Natural killer cell (primary cell): ENCODE data around the gene PRAMEF15. TPM values are rescaled to one million over a fixed set of nuclear protein-coding genes. Genes with fewer than 3 reads are reported as not detected.
"Not testable (repeated sequence)": the region's sequence is repeated elsewhere in the genome, so short reads cannot be mapped to it uniquely, and the experiment has no call there.

Experiments used
- ATAC-seq, 3 donors: fragments of 150-1000 bp in 2 of 3; fragments of 200-7000 bp in 1 of 3; cut with Tn5 transposase; 1 replicate in 1 of 3; 2 replicates in 2 of 3; pipeline ENCODE4 v1.10.0; 2021; ENCODE audit warnings: mild to moderate bottlenecking in 2 of 3, moderate library complexity in 2 of 3
- DNase-seq, 2 donors: peaks; one replicate each; pipeline versions ENCODE4 v3.0.0 to v3.0.0-alpha.2; 2013 to 2021; ENCODE audit warnings: mixed read lengths in 1 of 2
- H3K27ac ChIP-seq: one replicate; pipeline ENCODE4 v1.5.1; 2013; ENCODE audit warnings: mild to moderate bottlenecking, low read length
- H3K27me3 ChIP-seq: one replicate; pipeline ENCODE4 v1.6.1; 2013; ENCODE audit warnings: low read length; ENCODE audit not compliant: control insufficient read depth, insufficient read depth
- H3K36me3 ChIP-seq: one replicate; pipeline ENCODE4 v1.6.1; 2013; ENCODE audit warnings: low read length; ENCODE audit not compliant: control insufficient read depth, insufficient read depth
- H3K4me1 ChIP-seq: one replicate; pipeline ENCODE4 v1.6.1; 2013; ENCODE audit warnings: low read length; ENCODE audit not compliant: control insufficient read depth, insufficient read depth
- H3K4me3 ChIP-seq: one replicate; pipeline ENCODE4 v1.5.1; 2013; ENCODE audit warnings: low read length
- H3K9me3 ChIP-seq: one replicate; pipeline ENCODE4 v1.6.1; 2013; ENCODE audit warnings: low read length; ENCODE audit not compliant: control insufficient read depth, insufficient read depth
- H3K27ac Mint-ChIP-seq, 2 donors: one replicate each; pipeline ENCODE4 v1.8.0; 2022; ENCODE audit warnings: mild to moderate bottlenecking in 2 of 2, mixed read lengths in 2 of 2, moderate library complexity in 1 of 2
- H3K27me3 Mint-ChIP-seq, 2 donors: one replicate each; pipeline ENCODE4 v1.8.0; 2022; ENCODE audit warnings: low read depth in 2 of 2, mixed read lengths in 2 of 2
- H3K36me3 Mint-ChIP-seq: one replicate; pipeline ENCODE4 v1.8.0; 2022; ENCODE audit warnings: mixed read lengths
- H3K4me1 Mint-ChIP-seq, 2 donors: one replicate each; pipeline ENCODE4 v1.8.0; 2022; ENCODE audit warnings: mixed read lengths in 2 of 2
- H3K4me3 Mint-ChIP-seq: one replicate; pipeline ENCODE4 v1.8.0; 2022; ENCODE audit warnings: mild to moderate bottlenecking, moderate library complexity, mixed read lengths
- H3K9me3 Mint-ChIP-seq, 2 donors: one replicate each; pipeline ENCODE4 v1.8.0; 2022; ENCODE audit warnings: mixed read lengths in 2 of 2
- WGBS: methylation state at CpG from one replicate; pipeline ENCODE4 v1.1.7; 2013; ENCODE audit warnings: missing lambda C conversion rate; ENCODE audit not compliant: insufficient coverage; 5-methylcytosine and 5-hydroxymethylcytosine counted together
- intact Hi-C: fragments of 100-400 bp; cut with micrococcal nuclease; formaldehyde crosslinking; loops from one replicate; pipeline ENCODE4 v1.14.2; 2022
- total RNA-seq, 4 donors: library from RNA; stranded (reverse); fragments of 120-200 nt in 1 of 4; gene quantifications; one replicate each; pipeline versions ENCODE4 v1.2.3 to v1.2.4, GENCODE V29; 2013 to 2022

Gene PRAMEF15
- total RNA-seq, 3 donors from 2014 or later (not counting 1 experiment from before 2014, with no cell fraction given): not detected

DNA sequence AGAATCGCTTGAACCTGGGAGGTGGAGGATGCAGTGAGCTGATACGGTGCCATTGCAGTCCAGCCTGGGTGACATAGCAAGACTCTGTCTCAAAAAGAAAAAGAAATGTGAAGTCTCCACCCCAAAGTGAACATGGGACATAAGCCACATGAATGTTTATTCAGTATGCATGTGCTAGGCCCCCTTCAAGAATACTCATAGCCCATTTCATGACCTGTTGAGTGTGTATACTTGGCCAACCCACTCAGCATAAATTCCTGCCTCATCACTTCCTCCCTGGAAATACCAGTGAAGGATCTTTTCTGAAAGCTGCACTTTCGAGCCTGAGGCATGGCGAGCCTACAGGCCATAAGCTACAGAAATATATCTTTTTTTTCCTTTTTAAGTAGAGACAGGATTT, 49.5 kb downstream of the PRAMEF15 start:
- H3K4me3 ChIP-seq, H3K36me3 Mint-ChIP-seq, H3K4me1 Mint-ChIP-seq, H3K9me3 ChIP-seq, H3K4me3 Mint-ChIP-seq, H3K4me1 ChIP-seq, H3K27ac Mint-ChIP-seq, H3K27me3 ChIP-seq, H3K27ac ChIP-seq, H3K9me3 Mint-ChIP-seq, DNase-seq, H3K36me3 ChIP-seq, H3K27me3 Mint-ChIP-seq, ATAC-seq, intact Hi-C loops: not testable (repeated sequence)
- no CpG with 5 or more reads among the region's 4 CpGs for WGBS

GRCh38 chr1:13366536-13366935, 51.2 kb downstream of the PRAMEF15 start:
- H3K9me3 ChIP-seq, ATAC-seq, H3K4me3 ChIP-seq, H3K4me1 Mint-ChIP-seq, H3K36me3 Mint-ChIP-seq, H3K9me3 Mint-ChIP-seq, H3K27ac Mint-ChIP-seq, H3K27me3 ChIP-seq, DNase-seq, H3K36me3 ChIP-seq, H3K4me1 ChIP-seq, H3K4me3 Mint-ChIP-seq, intact Hi-C loops, H3K27ac ChIP-seq, H3K27me3 Mint-ChIP-seq: not testable (repeated sequence)
- WGBS: 13% methylated on average over 1 of the region's 3 CpGs

- H3K4me1 ChIP-seq, H3K4me3 ChIP-seq, ATAC-seq, H3K27ac ChIP-seq, H3K27me3 Mint-ChIP-seq, H3K27me3 ChIP-seq, H3K36me3 ChIP-seq, H3K9me3 Mint-ChIP-seq, DNase-seq, intact Hi-C loops, H3K4me1 Mint-ChIP-seq, H3K9me3 ChIP-seq, H3K36me3 Mint-ChIP-seq, H3K4me3 Mint-ChIP-seq, H3K27ac Mint-ChIP-seq: not testable (repeated sequence)
- WGBS: 75% methylated on average over 2 of the region's 4 CpGs
Observed at GRCh38 chr1:13368544-13368943, 53.2 kb downstream of the PRAMEF15 start.

Other genes starting within 250 kb of the PRAMEF15 start
- gene PRAMEF25, start 244.8 kb upstream of the PRAMEF15 start, total RNA-seq: not detected
- not detected for gene HNRNPCL2, start 198.7 kb upstream of the PRAMEF15 start, total RNA-seq
- gene PRAMEF26, start 159.6 kb upstream of the PRAMEF15 start, total RNA-seq: not detected
- not detected for gene HNRNPCL4, start 149.9 kb upstream of the PRAMEF15 start, total RNA-seq
- gene PRAMEF9, start 143.7 kb upstream of the PRAMEF15 start, total RNA-seq: not detected
- gene PRAMEF13, start 114.2 kb upstream of the PRAMEF15 start, total RNA-seq: not detected
- gene PRAMEF18, start 89.4 kb upstream of the PRAMEF15 start, total RNA-seq: not detected
- gene PRAMEF5, start 61.4 kb upstream of the PRAMEF15 start, total RNA-seq: not detected
- not detected for gene PRAMEF8, start 30.4 kb upstream of the PRAMEF15 start, total RNA-seq
- not detected for gene PRAMEF33, start 12.0 kb upstream of the PRAMEF15 start, total RNA-seq
- gene PRAMEF14, start 31.6 kb downstream of the PRAMEF15 start, total RNA-seq: not detected
- gene PRAMEF19, start 56.4 kb downstream of the PRAMEF15 start, total RNA-seq: not detected
- not detected for gene PRAMEF17, start 74.1 kb downstream of the PRAMEF15 start, total RNA-seq
- not detected for gene PRAMEF20, start 94.9 kb downstream of the PRAMEF15 start, total RNA-seq
- not detected for gene LRRC38, start 198.4 kb downstream of the PRAMEF15 start, total RNA-seq